ENCODE data around the gene IL4R. TPM values are rescaled to one million over a fixed set of nuclear protein-coding genes. Genes with fewer than 3 reads are reported as not detected.

IL4R gene
- total and polyA plus RNA-seq, 10 of the 15 experiments (the other 5 are each of a cell fraction or from before 2014, with no cell fraction given): 2.6 to 70.4 (median 36.6) TPM

GRCh38 chr16:27413956-27414355 lies 100.2 kb downstream of the IL4R start (continued):
- no peak for TF ChIP-seq SP1 (IDR thresholded peaks at IDR 0.05; ENCODE audit: low read depth, low read length)
- TF ChIP-seq, protein P1, sequence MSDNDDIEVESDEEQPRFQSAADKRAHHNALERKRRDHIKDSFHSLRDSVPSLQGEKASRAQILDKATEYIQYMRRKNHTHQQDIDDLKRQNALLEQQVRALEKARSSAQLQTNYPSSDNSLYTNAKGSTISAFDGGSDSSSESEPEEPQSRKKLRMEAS (IDR thresholded peaks at IDR 0.05; ENCODE audit: low read depth, low read length): no peak
- no peak for TF ChIP-seq SUZ12 (IDR thresholded peaks at IDR 0.05; ENCODE audit: unreplicated experiment)
- no peak for TF ChIP-seq EZH2 (IDR thresholded peaks at IDR 0.05; ENCODE audit: borderline replicate concordance, control insufficient read depth, low read depth, low read length)
- TF ChIP-seq TCF3 (IDR thresholded peaks at IDR 0.05; ENCODE audit: borderline replicate concordance, insufficient read depth, low read depth, low read length): no peak
- no peak for TF ChIP-seq WRNIP1 (IDR thresholded peaks at IDR 0.05; ENCODE audit: borderline replicate concordance, low read depth, low read length)
- TF ChIP-seq PAX5 (IDR thresholded peaks at IDR 0.05; ENCODE audit: borderline replicate concordance, low read depth, low read length): no peak
- no peak for TF ChIP-seq CREB1 (IDR thresholded peaks at IDR 0.05; ENCODE audit: low read depth)
- no peak for TF ChIP-seq SMARCA5 (IDR thresholded peaks at IDR 0.05)

Other genes with a start within 250 kb of the IL4R start
- gene C16orf82, start 247.0 kb upstream of the IL4R start, total RNA-seq (2014; rRNA removed): not detected in 2 replicates
- gene C16orf82, start 247.0 kb upstream of the IL4R start, total RNA-seq (2014; rRNA removed; fragmentation: Illumina TruSeq; extraction: Trizol): not detected in 2 replicates
- not detected in 2 replicates for gene C16orf82, start 247.0 kb upstream of the IL4R start, total RNA-seq (2021)
- not detected in 2 replicates for gene C16orf82, start 247.0 kb upstream of the IL4R start, polyA plus RNA-seq (2011; rRNA removed)
- gene C16orf82, start 247.0 kb upstream of the IL4R start, polyA plus RNA-seq (2014; fragmentation: Illumina TruSeq; extraction: Trizol): not detected in 2 replicates
- gene C16orf82, start 247.0 kb upstream of the IL4R start, polyA plus RNA-seq (2014; fragmentation: Nextera tagmentation; extraction: Ambion mirVana): not detected
- gene C16orf82, start 247.0 kb upstream of the IL4R start, polyA plus RNA-seq (2014; rRNA removed): not detected in 2 replicates
- gene C16orf82, start 247.0 kb upstream of the IL4R start, polyA plus RNA-seq (2016; fragmentation: Nextera tagmentation; extraction: Ambion mirVana): not detected
- gene KDM8, start 110.4 kb upstream of the IL4R start, total RNA-seq (2014; rRNA removed): 6.9 and 8.9 TPM in 2 replicates
- 4.1 and 4.2 TPM in 2 replicates for gene KDM8, start 110.4 kb upstream of the IL4R start, total RNA-seq (2014; rRNA removed; fragmentation: Illumina TruSeq; extraction: Trizol)
- 6.6 and 7.8 TPM in 2 replicates for gene KDM8, start 110.4 kb upstream of the IL4R start, total RNA-seq (2021)
- gene KDM8, start 110.4 kb upstream of the IL4R start, polyA plus RNA-seq (2011; rRNA removed): 2.8 and 6.1 TPM in 2 replicates
- gene KDM8, start 110.4 kb upstream of the IL4R start, polyA plus RNA-seq (2014; fragmentation: Illumina TruSeq; extraction: Trizol): 3.9 and 4.1 TPM in 2 replicates
- 1 to 10 TPM in 1 of 2 experiments, under 1 TPM in 1; 0.79 to 1.3 TPM for gene KDM8, start 110.4 kb upstream of the IL4R start, polyA plus RNA-seq (2014; fragmentation: Nextera tagmentation; extraction: Ambion mirVana)
- 5.5 and 7.3 TPM in 2 replicates for gene KDM8, start 110.4 kb upstream of the IL4R start, polyA plus RNA-seq (2014; rRNA removed)
- 1 to 10 TPM; 8.0 to 8.7 TPM for gene KDM8, start 110.4 kb upstream of the IL4R start, polyA plus RNA-seq (2016; fragmentation: Nextera tagmentation; extraction: Ambion mirVana)
- gene NSMCE1, start 45.2 kb upstream of the IL4R start, total RNA-seq (2014; rRNA removed): 62.8 and 69.0 TPM in 2 replicates
- gene NSMCE1, start 45.2 kb upstream of the IL4R start, total RNA-seq (2014; rRNA removed; fragmentation: Illumina TruSeq; extraction: Trizol): 63.8 and 66.7 TPM in 2 replicates
- gene NSMCE1, start 45.2 kb upstream of the IL4R start, total RNA-seq (2021): 62.4 and 66.5 TPM in 2 replicates
- 51.7 and 54.0 TPM in 2 replicates for gene NSMCE1, start 45.2 kb upstream of the IL4R start, polyA plus RNA-seq (2011; rRNA removed)
- gene NSMCE1, start 45.2 kb upstream of the IL4R start, polyA plus RNA-seq (2014; fragmentation: Illumina TruSeq; extraction: Trizol): 52.4 and 79.0 TPM in 2 replicates
- gene NSMCE1, start 45.2 kb upstream of the IL4R start, polyA plus RNA-seq (2014; fragmentation: Nextera tagmentation; extraction: Ambion mirVana): 100 to 1,000 TPM; 168 to 214 TPM
- gene NSMCE1, start 45.2 kb upstream of the IL4R start, polyA plus RNA-seq (2014; rRNA removed): 59.4 and 62.6 TPM in 2 replicates
- gene NSMCE1, start 45.2 kb upstream of the IL4R start, polyA plus RNA-seq (2016; fragmentation: Nextera tagmentation; extraction: Ambion mirVana): 100 to 1,000 TPM; 110 to 120 TPM
- 106 and 109 TPM in 2 replicates for gene IL21R, start 88.2 kb downstream of the IL4R start, total RNA-seq (2014; rRNA removed)
- 62.9 and 66.9 TPM in 2 replicates for gene IL21R, start 88.2 kb downstream of the IL4R start, total RNA-seq (2014; rRNA removed; fragmentation: Illumina TruSeq; extraction: Trizol)
- gene IL21R, start 88.2 kb downstream of the IL4R start, total RNA-seq (2021): 138 and 141 TPM in 2 replicates
- 23.2 and 57.2 TPM in 2 replicates for gene IL21R, start 88.2 kb downstream of the IL4R start, polyA plus RNA-seq (2011; rRNA removed)
- 32.4 and 59.2 TPM in 2 replicates for gene IL21R, start 88.2 kb downstream of the IL4R start, polyA plus RNA-seq (2014; fragmentation: Illumina TruSeq; extraction: Trizol)
- gene IL21R, start 88.2 kb downstream of the IL4R start, polyA plus RNA-seq (2014; fragmentation: Nextera tagmentation; extraction: Ambion mirVana): 1 to 10 TPM; 5.3 to 9.7 TPM
- 98.0 and 108 TPM in 2 replicates for gene IL21R, start 88.2 kb downstream of the IL4R start, polyA plus RNA-seq (2014; rRNA removed)
- 100 to 1,000 TPM; 115 to 129 TPM for gene IL21R, start 88.2 kb downstream of the IL4R start, polyA plus RNA-seq (2016; fragmentation: Nextera tagmentation; extraction: Ambion mirVana)
- gene GTF3C1, start 235.9 kb downstream of the IL4R start, total RNA-seq (2014; rRNA removed): 40.5 and 46.4 TPM in 2 replicates
- 22.9 and 26.7 TPM in 2 replicates for gene GTF3C1, start 235.9 kb downstream of the IL4R start, total RNA-seq (2014; rRNA removed; fragmentation: Illumina TruSeq; extraction: Trizol)
- 54.2 and 60.9 TPM in 2 replicates for gene GTF3C1, start 235.9 kb downstream of the IL4R start, total RNA-seq (2021)
- gene GTF3C1, start 235.9 kb downstream of the IL4R start, polyA plus RNA-seq (2011; rRNA removed): 9.8 and 19.0 TPM in 2 replicates
- 18.8 and 38.7 TPM in 2 replicates for gene GTF3C1, start 235.9 kb downstream of the IL4R start, polyA plus RNA-seq (2014; fragmentation: Illumina TruSeq; extraction: Trizol)
- gene GTF3C1, start 235.9 kb downstream of the IL4R start, polyA plus RNA-seq (2014; fragmentation: Nextera tagmentation; extraction: Ambion mirVana): 1 to 10 TPM in 1 of 2 experiments, under 1 TPM in 1; 0.98 to 5.4 TPM
- 35.2 and 51.9 TPM in 2 replicates for gene GTF3C1, start 235.9 kb downstream of the IL4R start, polyA plus RNA-seq (2014; rRNA removed)
- gene GTF3C1, start 235.9 kb downstream of the IL4R start, polyA plus RNA-seq (2016; fragmentation: Nextera tagmentation; extraction: Ambion mirVana): 10 to 100 TPM; 33.3 to 35.9 TPM
- 8.0 and 8.2 TPM in 2 replicates for gene KATNIP, start 236.2 kb downstream of the IL4R start, total RNA-seq (2014; rRNA removed)
- 8.2 and 9.7 TPM in 2 replicates for gene KATNIP, start 236.2 kb downstream of the IL4R start, total RNA-seq (2014; rRNA removed; fragmentation: Illumina TruSeq; extraction: Trizol)
- 9.7 and 13.8 TPM in 2 replicates for gene KATNIP, start 236.2 kb downstream of the IL4R start, total RNA-seq (2021)
- gene KATNIP, start 236.2 kb downstream of the IL4R start, polyA plus RNA-seq (2011; rRNA removed): 6.6 and 9.6 TPM in 2 replicates
- 9.7 and 11.4 TPM in 2 replicates for gene KATNIP, start 236.2 kb downstream of the IL4R start, polyA plus RNA-seq (2014; fragmentation: Illumina TruSeq; extraction: Trizol)
- 1 to 10 TPM; 1.6 to 2.5 TPM for gene KATNIP, start 236.2 kb downstream of the IL4R start, polyA plus RNA-seq (2014; fragmentation: Nextera tagmentation; extraction: Ambion mirVana)
- 7.2 and 9.0 TPM in 2 replicates for gene KATNIP, start 236.2 kb downstream of the IL4R start, polyA plus RNA-seq (2014; rRNA removed)
- gene KATNIP, start 236.2 kb downstream of the IL4R start, polyA plus RNA-seq (2016; fragmentation: Nextera tagmentation; extraction: Ambion mirVana): 10 to 100 TPM in 1 of 2 experiments, 1 to 10 TPM in 1; 8.6 to 10.7 TPM